Measurements from ENCODE around the gene POU2F3.

POU2F3 gene

GRCh38 chr11:120239713-120240640 lies at the start of gene POU2F3:
Gene POU2F3 (plus strand): TSS chr11:120240140. CDS start chr11:120240344, 204 bp downstream.
- peak; percentile 25 to 28 for DNase-seq

GRCh38 chr11:120191058-120191457 lies 48.9 kb upstream of the POU2F3 start:
- DNase-seq: no peak

- DNase-seq: no peak
Measured at GRCh38 chr11:120192831-120193625, 46.9 kb upstream of the POU2F3 start.

GRCh38 chr11:120194166-120194565 lies 45.8 kb upstream of the POU2F3 start:
- no peak for DNase-seq

GRCh38 chr11:120195601-120196320 lies 44.2 kb upstream of the POU2F3 start:
- DNase-seq: no peak

- no peak for DNase-seq
Measured at GRCh38 chr11:120196826-120197225, 43.1 kb upstream of the POU2F3 start.

- no peak for DNase-seq
Measured at GRCh38 chr11:120197251-120197891, 42.6 kb upstream of the POU2F3 start.

- DNase-seq: no peak
Measured at GRCh38 chr11:120197977-120198376, 42.0 kb upstream of the POU2F3 start.

GRCh38 chr11:120198403-120198786 lies 41.5 kb upstream of the POU2F3 start:
- no peak for DNase-seq

- no peak for DNase-seq
Measured at GRCh38 chr11:120198787-120199469, 41.0 kb upstream of the POU2F3 start.

GRCh38 chr11:120199613-120200012 lies 40.3 kb upstream of the POU2F3 start:
- DNase-seq: no peak

GRCh38 chr11:120200677-120201076 lies 39.3 kb upstream of the POU2F3 start:
- no peak for DNase-seq

GRCh38 chr11:120201653-120202052 lies 38.3 kb upstream of the POU2F3 start:
- DNase-seq: no peak

- no peak for DNase-seq
Measured at GRCh38 chr11:120203626-120204025, 36.3 kb upstream of the POU2F3 start.

GRCh38 chr11:120205596-120206161 lies 34.3 kb upstream of the POU2F3 start:
- no peak for DNase-seq

- DNase-seq: no peak
Measured at GRCh38 chr11:120207512-120207911, 32.4 kb upstream of the POU2F3 start.

- DNase-seq: no peak
Measured at GRCh38 chr11:120208001-120208441, 31.9 kb upstream of the POU2F3 start.

- no peak for DNase-seq
Measured at GRCh38 chr11:120208777-120209176, 31.2 kb upstream of the POU2F3 start.

- DNase-seq: no peak
Measured at GRCh38 chr11:120209746-120210625, 30.0 kb upstream of the POU2F3 start.
